A549 (cell line): ENCODE measurements around the gene IMPA2. TPM values are rescaled to one million over a fixed set of nuclear protein-coding genes. Genes with fewer than 3 reads are reported as not detected.
"Not testable (repeated sequence)": the region's sequence is repeated elsewhere in the genome, so short reads cannot be mapped to it uniquely, and the experiment has no call there.

Source experiments
- ATAC-seq, 2 experiments: fragments of 200-7000 bp in 1 of 2; fragments of >200 bp in 1 of 2; cut with Nextera tagmentation in 1 of 2; cut with Tn5 transposase in 1 of 2; 3 replicates each; pipeline versions ENCODE4 v1.8.0 to v1.9.1; 2018 to 2020; ENCODE audit warnings: mild to moderate bottlenecking in 1 of 2, moderate library complexity in 1 of 2
- CTCF ChIA-PET: fragments of 300-600 bp; sonication (Branson Sonifier 250); formaldehyde crosslinking; extraction: SDS; loops from one replicate; lab custom pipeline; 2021; ENCODE audit warnings: antibody characterized with exemption, inconsistent platforms; lab: Yijun Ruan, JAX
- POLR2A ChIA-PET: fragments of 350-600 bp; formaldehyde crosslinking; extraction: SDS; loops from one replicate; lab custom pipeline; 2021; ENCODE audit warnings: antibody characterized with exemption, inconsistent platforms; lab: Yijun Ruan, JAX
- DNase-seq, 2 experiments: peaks; one replicate each; pipeline versions ENCODE4 v3.0.0 to v3.0.0-alpha.2; 2011 to 2016; ENCODE audit warnings: low read depth in 1 of 2, low spot score in 1 of 2
- FAIRE-seq: peaks from 2 replicates; lab custom pipeline; 2011; peaks lifted over from hg19 to GRCh38; lab: Jason Lieb, UNC
- H3K27ac ChIP-seq, 2 experiments: fragments of >200 bp; sonication (Bioruptor Twin); formaldehyde crosslinking; 3 replicates each; pipeline ENCODE4 v1.5.1; 2016 to 2017
- H3K4me1 ChIP-seq: fragments of >200 bp; sonication (Bioruptor Twin); formaldehyde crosslinking; 3 replicates; pipeline ENCODE4 v1.6.1; 2016
- H3K4me2 ChIP-seq: fragments of >200 bp; sonication (Bioruptor Twin); formaldehyde crosslinking; 3 replicates; pipeline ENCODE4 v1.6.1; 2016
- H3K4me3 ChIP-seq: fragments of >200 bp; sonication (Bioruptor Twin); formaldehyde crosslinking; 3 replicates; pipeline ENCODE4 v1.5.1; 2016
- H3K9me3 ChIP-seq: fragments of >200 bp; sonication (Bioruptor Twin); formaldehyde crosslinking; 3 replicates; pipeline ENCODE4 v1.6.1; 2016
- CBX8 ChIP-seq: fragments of 200-600 bp; sonication (generic); IDR thresholded peaks from 2 replicates; pipeline ENCODE4 v1.6.1; 2016
- CHD4 ChIP-seq: fragments of 200-600 bp; sonication (generic); IDR thresholded peaks from 2 replicates; pipeline ENCODE4 v1.6.1; 2016; ENCODE audit warnings: antibody characterized with exemption, mild to moderate bottlenecking, borderline replicate concordance
- EHMT2 ChIP-seq: fragments of 200-600 bp; sonication (generic); IDR thresholded peaks from 2 replicates; pipeline ENCODE4 v1.6.1; 2016; ENCODE audit warnings: antibody characterized with exemption, low read depth, mild to moderate bottlenecking, moderate library complexity
- EP300 ChIP-seq, 2 experiments: fragments of >200 bp; sonication (Bioruptor Twin); formaldehyde crosslinking; IDR thresholded peaks; 2 replicates in 1 of 2; 3 replicates in 1 of 2; pipeline ENCODE4 v1.6.1; 2016 to 2017
- FOSB ChIP-seq: fragments of 250-450 bp; sonication (Bioruptor Pico); IDR thresholded peaks from 2 replicates; pipeline ENCODE4 v1.5.0; 2020; ENCODE audit warnings: mild to moderate bottlenecking, moderate library complexity
- FOSL2 ChIP-seq, 2 experiments: fragments of 450-650 bp in 1 of 2; fragments of >200 bp in 1 of 2; sonication (Bioruptor Twin) in 1 of 2; formaldehyde crosslinking; IDR thresholded peaks; 2 replicates each; pipeline versions ENCODE4 v1.5.0 to v1.6.1; 2016 to 2020; ENCODE audit warnings: mild to moderate bottlenecking in 1 of 2, moderate library complexity in 1 of 2
- HES2 ChIP-seq: fragments of >200 bp; sonication (Bioruptor Twin); formaldehyde crosslinking; IDR thresholded peaks from 2 replicates; pipeline ENCODE4 v1.6.1; 2016
- HOXB13 ChIP-seq: fragments of 250-450 bp; sonication (Bioruptor Pico); IDR thresholded peaks from 2 replicates; pipeline ENCODE4 v1.5.0; 2020; ENCODE audit warnings: low read depth, mild to moderate bottlenecking, moderate library complexity
- JUN ChIP-seq, 2 experiments: fragments of >200 bp; sonication (Bioruptor Twin); formaldehyde crosslinking; IDR thresholded peaks; 2 replicates in 1 of 2; 3 replicates in 1 of 2; pipeline ENCODE4 v1.6.1; 2016 to 2017
- KDM1A ChIP-seq: fragments of 200-600 bp; sonication (generic); IDR thresholded peaks from 2 replicates; pipeline ENCODE4 v1.6.1; 2016; ENCODE audit warnings: low read depth, mild to moderate bottlenecking
- KDM5A ChIP-seq: fragments of 200-600 bp; sonication (generic); IDR thresholded peaks from 2 replicates; pipeline ENCODE4 v1.6.1; 2016; ENCODE audit warnings: antibody characterized with exemption, mild to moderate bottlenecking
- MAZ ChIP-seq: fragments of 150-350 bp; IDR thresholded peaks from 2 replicates; pipeline ENCODE4 v1.6.1; 2014; ENCODE audit warnings: antibody characterized with exemption, low read depth, low read length, borderline replicate concordance
- NFE2L2 ChIP-seq: fragments of 150-350 bp; conservative IDR thresholded peaks from 2 replicates; pipeline ENCODE4 v1.6.1; 2014; ENCODE audit warnings: low read length
- RCOR1 ChIP-seq: fragments of 150-350 bp; IDR thresholded peaks from 2 replicates; pipeline ENCODE4 v1.6.1; 2014; ENCODE audit warnings: antibody characterized with exemption, low read length, low read depth
- SMC3 ChIP-seq: fragments of >200 bp; sonication (Bioruptor Twin); formaldehyde crosslinking; IDR thresholded peaks from 3 replicates; pipeline ENCODE4 v1.6.1; 2018; ENCODE audit warnings: inconsistent platforms
- TFCP2L1 ChIP-seq: fragments of 250-450 bp; sonication (Bioruptor Pico); IDR thresholded peaks from 2 replicates; pipeline ENCODE4 v1.5.0; 2021; ENCODE audit warnings: mild to moderate bottlenecking
- USF2 ChIP-seq: fragments of 450-650 bp; IDR thresholded peaks from 2 replicates; pipeline ENCODE4 v1.6.1; 2014; ENCODE audit warnings: antibody characterized with exemption
- ZC3H11A ChIP-seq: fragments of 450-650 bp; IDR thresholded peaks from 2 replicates; pipeline ENCODE4 v1.6.1; 2014; ENCODE audit warnings: antibody characterized with exemption, mild to moderate bottlenecking
- WGBS: methylation state at CpG from one replicate; pipeline ENCODE4 v1.1.6; 2017; ENCODE audit errors: missing lambda C conversion rate; 5-methylcytosine and 5-hydroxymethylcytosine counted together
- polyA plus RNA-seq, 4 experiments: library from polyadenylated mRNA; depleted of rRNA in 3 of 4; stranded (reverse); fragments of >200 nt; fragmentation: RNase III in 1 of 4; extraction: RNeasy Plus Mini Kit Qiagen cat#74134 plus additional on column Dnase treatment in 1 of 4; gene quantifications; 2 replicates in 3 of 4; 3 replicates in 1 of 4; pipeline ENCODE4 v1.2.3, GENCODE V29; 2011 to 2017
- TF ChIP-seq, protein P1 (sequence below): fragments of 150-350 bp; IDR thresholded peaks from 2 replicates; pipeline ENCODE4 v1.6.1; 2014; ENCODE audit warnings: low read depth, mild to moderate bottlenecking, low read length
- TF ChIP-seq, protein P2 (sequence below): IDR thresholded peaks from 2 replicates; pipeline ENCODE4 v1.6.1; 2012
- TF ChIP-seq, protein P3 (sequence below): fragments of 200-600 bp; sonication (generic); IDR thresholded peaks from 2 replicates; pipeline ENCODE4 v1.6.1; 2016; ENCODE audit warnings: antibody characterized with exemption, mild to moderate bottlenecking, moderate library complexity

Gene IMPA2
- polyA plus RNA-seq, 2 of the 4 experiments (the other 2 are of a cell fraction) = 35.1 to 65.3 TPM

- FAIRE-seq = no peak
- 70% methylated on average over 8 of the region's 9 CpGs for WGBS
These were observed 11.1 kb upstream of the IMPA2 start for GRCh38 chr18:11969904-11970835.

DNA sequence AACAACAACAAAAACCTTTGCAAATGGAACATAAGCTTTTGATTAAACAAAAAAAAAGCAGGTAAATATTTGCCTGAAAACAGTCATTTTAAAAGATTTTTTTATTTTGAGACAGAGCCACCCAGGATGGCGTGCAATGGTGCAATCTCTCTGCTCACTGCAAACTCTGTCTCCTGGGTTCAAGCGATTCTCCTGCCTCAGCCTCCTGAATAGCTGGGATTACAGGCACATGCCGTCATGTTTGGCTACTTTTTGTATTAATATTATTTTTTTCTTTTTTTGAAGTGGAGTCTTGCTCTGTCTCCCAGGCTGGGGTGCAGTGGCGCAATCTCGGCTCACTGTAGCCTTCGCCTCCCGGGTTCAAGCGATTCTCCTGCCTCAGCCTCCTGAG lies 10.5 kb upstream of the IMPA2 start:
- POLR2A ChIA-PET = not testable (repeated sequence)
- WGBS = 93% methylated on average over 8 of the region's 8 CpGs

More at GRCh38 chr18:11969904-11970835, 11.1 kb upstream of the IMPA2 start:
- H3K4me1 ChIP-seq = 0 out of 3 replicates have a peak, but pooled peaks cover 5% of the 10 kb centered on the region
- POLR2A ChIA-PET = no interaction called here
- ATAC-seq = no peak
- no peak overlapping the region for H3K27ac ChIP-seq
- no peak for DNase-seq
- no peak overlapping the region for H3K4me3 ChIP-seq
- no peak overlapping the region for H3K4me2 ChIP-seq
- TF ChIP-seq CHD4 (no peak), RCOR1 (no peak), USF2 (no peak), NFE2L2 (no peak), CBX8 (no peak), FOSL2 (IDR thresholded peaks at IDR 0.05) (no peak), FOSL2 (CRISPR knock-in tag; IDR thresholded peaks at IDR 0.05) (no peak), HOXB13 (no peak), ZC3H11A (0 out of 2 replicates have a peak, but pooled peaks have one; percentile 18)
- CTCF ChIA-PET = no interaction called here
- H3K9me3 ChIP-seq = no peaks in the 10 kb centered on the region

DNA sequence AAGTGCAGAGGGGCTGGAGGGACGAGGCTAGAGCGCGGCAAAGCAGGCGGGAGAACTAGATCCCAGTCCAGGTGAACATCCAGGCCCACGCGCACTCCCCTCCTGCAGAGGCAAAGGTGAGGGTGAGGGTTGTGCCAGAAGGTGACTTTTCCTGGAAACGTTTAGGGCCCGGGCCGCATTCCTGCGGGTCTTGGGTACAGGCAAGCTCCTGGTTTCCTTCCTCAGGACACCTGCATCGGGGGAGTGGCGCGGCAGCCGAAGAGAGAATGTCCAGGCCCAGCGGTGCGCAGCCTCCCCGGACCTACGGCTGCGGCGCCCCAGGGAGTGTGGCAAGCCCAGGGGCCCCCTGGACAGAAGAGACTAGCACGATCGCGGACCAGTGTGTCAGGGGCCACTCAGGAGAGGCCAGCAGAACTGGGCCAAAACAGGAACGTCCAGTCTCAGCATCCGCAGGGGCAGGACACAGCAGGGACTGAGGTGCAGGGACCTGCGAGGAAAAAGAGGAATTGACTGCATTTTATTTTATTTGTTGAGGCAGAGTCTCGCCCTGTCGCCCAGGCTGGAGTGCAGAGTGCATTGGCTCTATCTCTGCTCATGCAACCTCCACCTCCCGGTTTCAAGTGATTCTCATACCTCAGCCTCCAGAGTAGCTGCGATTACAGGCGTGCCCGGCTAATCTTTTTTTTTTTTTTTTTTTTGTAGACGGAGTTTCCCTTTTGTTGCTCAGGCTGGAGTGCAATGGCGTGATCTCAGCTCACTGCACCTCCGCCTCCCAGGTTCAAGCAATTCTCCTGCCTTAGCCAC lies 8.7 kb upstream of the IMPA2 start:
- FAIRE-seq (no peak), ATAC-seq (no peak), DNase-seq (no peak)
- Histone ChIP-seq H3K9me3 (no peaks in the 10 kb centered on the region), H3K4me2 (no peak overlapping the region), H3K4me3 (no peak overlapping the region), H3K4me1 (peaks cover 9% of the 10 kb centered on the region; the same call in 2 of the 3 replicates), H3K27ac (no peak overlapping the region)
- ChIA-PET CTCF (interaction anchor here (1.1 to 1.4 kb wide), 2 partner anchors 23 kb away, joined by 3 to 4 read pairs; no protein-coding TSS in a partner anchor), POLR2A (no interaction called here)
- 92% methylated on average over 22 of the region's 35 CpGs for WGBS
- no peak for TF ChIP-seq JUN (IDR thresholded peaks at IDR 0.05)
- no peak for TF ChIP-seq MAZ
- TF ChIP-seq EP300 (IDR thresholded peaks at IDR 0.05) = no peak
- TF ChIP-seq ZC3H11A = no peak
- no peak for TF ChIP-seq SMC3
- TF ChIP-seq HES2 = no peak
- TF ChIP-seq FOSL2 (IDR thresholded peaks at IDR 0.05) = no peak
- no peak for TF ChIP-seq FOSL2 (CRISPR knock-in tag; IDR thresholded peaks at IDR 0.05)
- TF ChIP-seq NFE2L2 = no peak
- no peak for TF ChIP-seq EHMT2
- TF ChIP-seq, protein P1, sequence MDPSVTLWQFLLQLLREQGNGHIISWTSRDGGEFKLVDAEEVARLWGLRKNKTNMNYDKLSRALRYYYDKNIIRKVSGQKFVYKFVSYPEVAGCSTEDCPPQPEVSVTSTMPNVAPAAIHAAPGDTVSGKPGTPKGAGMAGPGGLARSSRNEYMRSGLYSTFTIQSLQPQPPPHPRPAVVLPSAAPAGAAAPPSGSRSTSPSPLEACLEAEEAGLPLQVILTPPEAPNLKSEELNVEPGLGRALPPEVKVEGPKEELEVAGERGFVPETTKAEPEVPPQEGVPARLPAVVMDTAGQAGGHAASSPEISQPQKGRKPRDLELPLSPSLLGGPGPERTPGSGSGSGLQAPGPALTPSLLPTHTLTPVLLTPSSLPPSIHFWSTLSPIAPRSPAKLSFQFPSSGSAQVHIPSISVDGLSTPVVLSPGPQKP = no peak
- no peak for TF ChIP-seq CBX8
- TF ChIP-seq, protein P2, sequence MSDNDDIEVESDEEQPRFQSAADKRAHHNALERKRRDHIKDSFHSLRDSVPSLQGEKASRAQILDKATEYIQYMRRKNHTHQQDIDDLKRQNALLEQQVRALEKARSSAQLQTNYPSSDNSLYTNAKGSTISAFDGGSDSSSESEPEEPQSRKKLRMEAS = no peak
- no peak for TF ChIP-seq FOSB
- no peak for TF ChIP-seq TFCP2L1 (CRISPR knock-in tag)
- TF ChIP-seq KDM1A = no peak
- no peak for TF ChIP-seq KDM5A
- TF ChIP-seq, protein P3, sequence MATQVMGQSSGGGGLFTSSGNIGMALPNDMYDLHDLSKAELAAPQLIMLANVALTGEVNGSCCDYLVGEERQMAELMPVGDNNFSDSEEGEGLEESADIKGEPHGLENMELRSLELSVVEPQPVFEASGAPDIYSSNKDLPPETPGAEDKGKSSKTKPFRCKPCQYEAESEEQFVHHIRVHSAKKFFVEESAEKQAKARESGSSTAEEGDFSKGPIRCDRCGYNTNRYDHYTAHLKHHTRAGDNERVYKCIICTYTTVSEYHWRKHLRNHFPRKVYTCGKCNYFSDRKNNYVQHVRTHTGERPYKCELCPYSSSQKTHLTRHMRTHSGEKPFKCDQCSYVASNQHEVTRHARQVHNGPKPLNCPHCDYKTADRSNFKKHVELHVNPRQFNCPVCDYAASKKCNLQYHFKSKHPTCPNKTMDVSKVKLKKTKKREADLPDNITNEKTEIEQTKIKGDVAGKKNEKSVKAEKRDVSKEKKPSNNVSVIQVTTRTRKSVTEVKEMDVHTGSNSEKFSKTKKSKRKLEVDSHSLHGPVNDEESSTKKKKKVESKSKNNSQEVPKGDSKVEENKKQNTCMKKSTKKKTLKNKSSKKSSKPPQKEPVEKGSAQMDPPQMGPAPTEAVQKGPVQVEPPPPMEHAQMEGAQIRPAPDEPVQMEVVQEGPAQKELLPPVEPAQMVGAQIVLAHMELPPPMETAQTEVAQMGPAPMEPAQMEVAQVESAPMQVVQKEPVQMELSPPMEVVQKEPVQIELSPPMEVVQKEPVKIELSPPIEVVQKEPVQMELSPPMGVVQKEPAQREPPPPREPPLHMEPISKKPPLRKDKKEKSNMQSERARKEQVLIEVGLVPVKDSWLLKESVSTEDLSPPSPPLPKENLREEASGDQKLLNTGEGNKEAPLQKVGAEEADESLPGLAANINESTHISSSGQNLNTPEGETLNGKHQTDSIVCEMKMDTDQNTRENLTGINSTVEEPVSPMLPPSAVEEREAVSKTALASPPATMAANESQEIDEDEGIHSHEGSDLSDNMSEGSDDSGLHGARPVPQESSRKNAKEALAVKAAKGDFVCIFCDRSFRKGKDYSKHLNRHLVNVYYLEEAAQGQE = no peak

More for the DNA sequence above, 10.5 kb upstream of the IMPA2 start:
- FAIRE-seq, H3K27ac ChIP-seq, CTCF ChIA-PET, H3K4me2 ChIP-seq, DNase-seq, ATAC-seq, H3K4me1 ChIP-seq, H3K4me3 ChIP-seq, H3K9me3 ChIP-seq: not testable (repeated sequence)
